HG02759 (cell line): Measurements from ENCODE around the gene S100B.
"Not testable (repeated sequence)": the region's sequence is repeated elsewhere in the genome, so short reads cannot be mapped to it uniquely, and the experiment has no call there.

Experiments
- ATAC-seq: cut with Tn5 transposase; IDR thresholded peaks from one replicate; pipeline ENCODE4 v1.9.1; 2021; ENCODE audit warnings: mild to moderate bottlenecking, moderate library complexity; ENCODE audit not compliant: unreplicated experiment

S100B gene

GRCh38 chr21:46604975-46605766, at the start of gene S100B:
Gene S100B (minus strand): TSS chr21:46605082. CDS start chr21:46602415, 2,667 bp downstream.
- no peak for ATAC-seq

- ATAC-seq: no peak
These were observed 46.2 kb upstream of the S100B start for GRCh38 chr21:46651121-46651520.

- no peak for ATAC-seq
These were observed 45.7 kb upstream of the S100B start for GRCh38 chr21:46650476-46651098.

GRCh38 chr21:46649356-46649755, 44.5 kb upstream of the S100B start:
- no peak for ATAC-seq

GRCh38 chr21:46648539-46648938, 43.7 kb upstream of the S100B start:
- ATAC-seq: no peak

- no peak for ATAC-seq
These were observed 41.8 kb upstream of the S100B start for GRCh38 chr21:46646541-46647154.

GRCh38 chr21:46645840-46646239, 41.0 kb upstream of the S100B start:
- ATAC-seq: no peak

GRCh38 chr21:46643379-46644177, 38.7 kb upstream of the S100B start:
- no peak for ATAC-seq

GRCh38 chr21:46641656-46642055, 36.8 kb upstream of the S100B start:
- no peak for ATAC-seq

GRCh38 chr21:46639489-46640386, 34.9 kb upstream of the S100B start:
- ATAC-seq: no peak

GRCh38 chr21:46637952-46638746, 33.3 kb upstream of the S100B start:
- ATAC-seq: no peak

- no peak for ATAC-seq
These were observed 31.8 kb upstream of the S100B start for GRCh38 chr21:46636550-46637285.

GRCh38 chr21:46636181-46636512, 31.3 kb upstream of the S100B start:
- ATAC-seq: no peak

- ATAC-seq: peak; percentile 88
These were observed 30.7 kb upstream of the S100B start, which contains the start of gene PRMT2 for GRCh38 chr21:46635324-46636180. Gene PRMT2 (plus strand): TSS chr21:46635674. CDS start chr21:46636952, 1,278 bp downstream.

GRCh38 chr21:46634966-46635323, 30.1 kb upstream of the S100B start:
- peak; percentile 6 for ATAC-seq

- ATAC-seq: no peak
These were observed 29.5 kb upstream of the S100B start for GRCh38 chr21:46634427-46634826.

- ATAC-seq: no peak
These were observed 28.7 kb upstream of the S100B start for GRCh38 chr21:46633566-46633965.

- not testable (repeated sequence) for ATAC-seq
These were observed 26.0 kb upstream of the S100B start for GRCh38 chr21:46630915-46631314.
